Fibroblast of skin of abdomen (primary cell): Measurements from ENCODE around the gene MYLIP.

Experiments used
- DNase-seq: peaks from one replicate; pipeline ENCODE4 v3.0.0-alpha.2; 2013

Gene MYLIP

GRCh38 chr6:16108419-16108818, 20.5 kb upstream of the MYLIP start:
- no peak for DNase-seq

GRCh38 chr6:16108921-16109658, 19.8 kb upstream of the MYLIP start:
- no peak for DNase-seq

- no peak for DNase-seq
Observed at GRCh38 chr6:16109659-16110305, 19.1 kb upstream of the MYLIP start.

- no peak for DNase-seq
Observed at GRCh38 chr6:16118825-16119224, 10.1 kb upstream of the MYLIP start.

- DNase-seq = no peak
Observed at GRCh38 chr6:16121339-16121738, 7.5 kb upstream of the MYLIP start.

- DNase-seq = no peak
Observed at GRCh38 chr6:16122197-16122596, 6.7 kb upstream of the MYLIP start.

GRCh38 chr6:16124198-16125180, 4.4 kb upstream of the MYLIP start:
- DNase-seq = no peak

GRCh38 chr6:16126056-16126455, 2.8 kb upstream of the MYLIP start:
- no peak for DNase-seq

- no peak for DNase-seq
Observed at GRCh38 chr6:16126861-16127260, 2.0 kb upstream of the MYLIP start.

- DNase-seq = no peak
Observed at GRCh38 chr6:16127471-16127870, 1.4 kb upstream of the MYLIP start.

GRCh38 chr6:16129623-16130401, 926 bp downstream of the MYLIP start:
- DNase-seq = no peak

- no peak for DNase-seq
Observed at GRCh38 chr6:16130437-16130891, 1.6 kb downstream of the MYLIP start.

- DNase-seq = peak; percentile 77
Observed at GRCh38 chr6:16130932-16131387, 2.1 kb downstream of the MYLIP start.

- DNase-seq = no peak
Observed at GRCh38 chr6:16132909-16133308, 4.0 kb downstream of the MYLIP start.

GRCh38 chr6:16134430-16134829, 5.5 kb downstream of the MYLIP start:
- no peak for DNase-seq

GRCh38 chr6:16135066-16135465, 6.2 kb downstream of the MYLIP start:
- peak; percentile 64 for DNase-seq

- no peak for DNase-seq
Observed at GRCh38 chr6:16136091-16136490, 7.2 kb downstream of the MYLIP start.

GRCh38 chr6:16136621-16137450, 8.0 kb downstream of the MYLIP start:
- peak; percentile 88 for DNase-seq

GRCh38 chr6:16137451-16137801, 8.5 kb downstream of the MYLIP start:
- no peak for DNase-seq

GRCh38 chr6:16139556-16139955, 10.7 kb downstream of the MYLIP start:
- DNase-seq = peak; percentile 78

GRCh38 chr6:16140607-16141006, 11.7 kb downstream of the MYLIP start:
- DNase-seq = no peak
